Pulmonary artery endothelial cell (primary cell): ENCODE data around the gene TUFT1. TPM values are rescaled to one million over a fixed set of nuclear protein-coding genes. Genes with fewer than 3 reads are reported as not detected.
A peak's percentile ranks its signal among the peaks of the same experiment; 100 is the strongest.

Experiments used
- DNase-seq: peaks from one replicate; pipeline ENCODE4 v3.0.0-alpha.2; 2011; ENCODE audit warnings: low read depth, low spot score
- total RNA-seq: library from RNA; depleted of rRNA; stranded (reverse); fragments of >200 nt; gene quantifications from 2 replicates; pipeline ENCODE4 v1.2.3, GENCODE V29; 2014

The TUFT1 gene, protein sequence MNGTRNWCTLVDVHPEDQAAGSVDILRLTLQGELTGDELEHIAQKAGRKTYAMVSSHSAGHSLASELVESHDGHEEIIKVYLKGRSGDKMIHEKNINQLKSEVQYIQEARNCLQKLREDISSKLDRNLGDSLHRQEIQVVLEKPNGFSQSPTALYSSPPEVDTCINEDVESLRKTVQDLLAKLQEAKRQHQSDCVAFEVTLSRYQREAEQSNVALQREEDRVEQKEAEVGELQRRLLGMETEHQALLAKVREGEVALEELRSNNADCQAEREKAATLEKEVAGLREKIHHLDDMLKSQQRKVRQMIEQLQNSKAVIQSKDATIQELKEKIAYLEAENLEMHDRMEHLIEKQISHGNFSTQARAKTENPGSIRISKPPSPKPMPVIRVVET
- total RNA-seq: 6.1 and 6.6 TPM in 2 replicates

DNA sequence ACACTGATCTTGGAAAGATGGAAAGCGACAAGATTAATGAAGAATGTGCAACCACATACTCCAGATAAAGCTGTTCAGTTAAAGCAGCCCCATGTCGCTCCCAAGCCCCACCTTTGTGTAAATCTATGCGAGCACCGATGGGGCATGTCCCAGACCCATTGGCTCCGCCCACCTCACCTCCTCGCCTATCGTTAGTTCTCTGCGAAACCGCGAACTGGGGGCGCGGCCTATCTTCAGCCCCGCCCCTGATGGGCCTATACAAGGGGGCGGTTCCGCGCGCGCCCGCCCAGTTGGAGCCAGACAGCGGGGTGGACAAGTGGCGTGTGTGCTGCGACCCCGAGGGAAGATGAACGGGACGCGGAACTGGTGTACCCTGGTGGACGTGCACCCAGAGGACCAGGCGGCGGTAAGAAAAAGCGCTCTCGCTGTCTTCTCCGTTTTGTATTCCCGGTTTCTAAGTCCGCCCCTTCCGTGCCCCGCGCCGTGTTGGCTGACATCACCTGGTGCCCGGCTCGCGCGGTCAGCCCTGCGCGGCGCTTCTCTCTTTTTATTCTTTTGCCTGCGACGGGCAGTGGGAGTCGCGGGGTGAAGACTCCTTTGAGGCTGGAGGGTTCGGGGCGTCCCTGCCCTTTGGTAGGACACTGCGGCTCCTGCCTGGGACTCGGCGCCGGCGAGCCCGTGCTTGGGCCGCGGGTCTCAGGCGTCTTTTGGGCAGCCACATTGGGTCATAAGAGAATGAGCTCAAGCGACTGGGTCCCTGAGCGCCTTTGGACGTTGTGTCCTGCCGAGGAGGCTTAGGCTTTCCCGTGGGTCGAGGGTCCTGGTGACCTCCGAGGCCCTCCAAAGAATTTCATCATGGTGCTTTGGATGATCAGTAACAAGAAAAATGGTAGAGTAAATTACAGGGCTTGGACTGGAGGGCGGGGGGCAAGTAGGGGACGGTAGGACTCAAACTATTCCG, at the start of gene TUFT1:
Gene TUFT1, plus strand, starts transcription at position 289 of the 961 bp plus-strand sequence. Its CDS starts 58 bp downstream, at position 347.
- peak; percentile 59 for DNase-seq

DNA sequence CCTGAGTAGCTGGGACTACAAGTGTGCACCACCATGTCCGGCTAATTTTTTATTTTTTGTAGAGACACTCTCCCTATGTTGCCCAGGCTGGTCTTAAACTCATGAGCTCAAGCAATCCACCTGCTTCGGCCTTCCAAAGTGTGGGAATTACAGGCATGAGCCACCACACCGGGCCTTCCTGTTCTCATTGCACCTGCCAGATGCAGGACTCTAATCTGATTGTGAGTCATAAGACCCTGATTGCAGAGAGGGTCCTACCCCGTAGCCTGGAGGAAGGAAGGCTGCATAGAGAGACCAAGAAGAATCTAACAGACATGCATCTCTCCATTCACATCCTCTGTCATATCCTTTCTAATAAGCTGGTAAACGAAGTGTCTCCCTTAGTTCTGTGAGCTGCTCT, 48.5 kb upstream of the TUFT1 start:
- no peak for DNase-seq

DNA sequence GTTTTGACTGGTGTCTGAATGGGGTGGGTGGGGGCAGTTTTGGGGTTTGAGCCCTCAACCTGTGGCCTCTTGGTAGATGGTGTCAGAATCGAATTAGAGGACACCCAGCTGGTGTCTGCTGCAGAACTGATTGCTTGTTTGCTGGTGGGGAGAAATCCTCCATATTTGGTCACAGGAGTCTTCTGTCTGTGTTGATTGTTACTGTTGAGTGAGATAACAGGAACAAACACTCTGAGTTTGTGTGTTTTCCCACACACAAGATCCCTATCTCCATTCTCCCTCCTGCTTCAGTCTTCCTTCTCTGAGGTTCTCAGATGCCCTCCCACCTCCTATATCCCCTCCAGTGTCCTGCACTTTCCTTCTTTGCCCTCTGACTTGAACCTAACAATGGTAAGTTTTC, 48.0 kb upstream of the TUFT1 start:
- no peak for DNase-seq

DNA sequence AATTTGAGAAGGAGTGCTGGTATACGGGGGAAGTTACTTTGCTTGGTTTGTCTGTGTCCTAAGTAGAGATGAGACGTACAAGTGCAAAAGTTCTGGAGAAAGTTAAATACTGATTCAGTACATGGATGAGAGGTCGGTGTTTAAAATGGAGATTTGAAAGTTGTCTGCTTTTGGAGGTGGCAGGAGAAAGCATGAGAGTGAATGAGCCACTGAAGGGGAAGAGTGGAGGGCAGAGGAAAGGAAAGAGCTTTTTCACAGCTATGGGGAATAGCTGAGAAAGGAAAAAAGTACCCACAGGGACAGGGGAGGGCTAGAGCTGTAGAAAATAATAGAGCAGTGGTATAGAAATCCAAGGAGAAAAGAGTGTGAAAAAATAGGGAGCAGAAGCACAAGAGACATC, 47.1 kb upstream of the TUFT1 start:
- no peak for DNase-seq

DNA sequence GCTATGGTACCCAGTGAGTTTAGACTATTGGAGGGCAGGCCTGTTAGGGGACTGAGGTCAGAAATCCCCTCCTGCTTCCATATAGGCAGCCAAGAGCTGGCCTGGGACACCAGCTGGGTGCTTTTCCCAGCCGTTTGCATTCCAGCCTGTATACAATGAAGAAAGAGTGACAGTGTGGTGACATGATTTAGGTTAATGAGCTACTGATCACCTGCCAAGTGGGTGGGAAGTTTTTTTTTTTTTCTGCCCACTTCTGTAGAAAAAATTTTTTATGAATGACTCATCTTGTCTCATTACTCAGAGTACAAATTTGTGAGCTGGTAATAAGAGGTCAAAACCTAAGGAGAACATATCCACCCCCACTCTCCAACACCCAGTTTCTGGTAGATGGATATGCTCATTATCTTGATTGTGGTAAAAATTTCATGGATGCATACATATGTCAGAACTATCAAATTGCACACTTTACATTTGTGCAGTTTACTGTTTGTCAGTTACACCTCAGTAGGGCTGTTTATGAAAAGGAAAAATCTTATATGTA, 45.3 kb upstream of the TUFT1 start:
- DNase-seq: peak; percentile 50

DNA sequence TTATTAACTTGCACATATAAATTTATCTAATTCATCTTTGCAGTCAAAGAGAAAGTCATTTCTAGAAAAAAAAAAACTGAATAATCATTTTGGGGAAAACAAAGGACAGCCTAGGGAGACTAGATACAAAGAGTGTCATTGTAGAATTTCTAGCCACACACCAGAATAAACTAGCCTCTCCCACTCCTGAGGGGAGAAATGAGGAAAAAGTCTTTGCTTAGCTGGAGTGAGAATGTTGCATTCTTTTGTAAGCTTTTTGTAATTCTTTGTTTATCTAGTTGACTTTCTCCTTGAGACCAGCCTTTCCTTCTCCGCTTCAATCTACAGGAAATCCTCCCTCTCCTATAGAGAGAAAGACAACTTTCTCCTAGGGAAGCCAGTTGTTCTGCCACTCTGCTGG, 44.8 kb upstream of the TUFT1 start:
- no peak for DNase-seq

DNA sequence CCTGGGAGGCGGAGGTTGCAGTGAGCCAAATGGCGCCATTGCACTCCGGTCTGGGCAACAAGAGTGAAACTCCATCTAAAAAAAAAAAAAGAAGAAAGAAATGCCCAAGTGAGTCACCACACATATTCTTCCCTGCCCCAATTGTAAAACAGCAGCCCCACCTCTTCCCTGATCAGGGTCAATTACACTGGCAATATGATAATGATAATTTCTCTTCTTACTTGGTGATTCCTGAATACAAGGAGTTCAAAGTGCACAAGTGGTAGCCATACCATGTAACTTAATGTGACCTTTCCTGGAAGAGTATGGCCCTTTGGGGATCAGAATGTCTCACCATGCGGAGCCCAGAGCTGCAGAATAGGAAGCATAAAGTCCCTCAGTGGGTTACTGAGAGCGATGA, 40.7 kb upstream of the TUFT1 start:
- DNase-seq: no peak

DNA sequence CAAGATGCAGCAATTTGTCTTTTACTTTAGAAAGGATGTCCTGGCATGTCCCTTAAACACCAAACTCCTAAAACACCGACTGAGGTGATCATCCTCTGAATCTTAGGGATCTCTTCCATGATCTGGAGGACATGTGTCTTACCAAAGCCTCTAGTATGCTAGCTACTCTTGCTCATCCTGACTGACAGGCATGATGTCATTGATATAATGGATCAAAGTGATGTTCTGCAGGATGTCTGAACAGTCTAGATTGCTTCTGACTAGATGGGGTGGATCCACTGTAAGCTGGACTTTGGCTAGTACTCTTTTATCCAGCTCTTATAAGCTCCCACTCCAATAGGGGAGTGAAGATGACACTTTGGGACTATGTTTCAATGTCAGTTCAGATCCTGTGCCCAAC, 40.2 kb upstream of the TUFT1 start:
- no peak for DNase-seq

DNA sequence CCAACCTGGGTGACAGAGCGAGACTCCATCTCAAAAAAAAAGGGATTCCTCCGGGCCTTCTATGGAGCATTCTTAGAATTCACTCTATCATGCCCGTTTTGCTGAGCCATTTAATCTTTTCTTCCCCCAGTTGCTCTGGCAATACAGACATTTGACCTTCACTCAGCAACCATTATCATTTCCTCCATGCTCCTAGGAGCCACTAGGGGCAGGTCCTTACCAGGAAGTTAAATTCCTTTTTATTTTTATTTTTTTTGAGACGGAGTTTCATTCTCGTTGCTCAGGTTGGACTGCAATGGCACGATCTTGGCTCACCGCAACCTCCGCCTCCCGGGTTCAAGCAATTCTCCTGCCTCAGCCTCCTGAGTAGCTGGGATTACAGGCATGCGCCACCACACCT, 38.6 kb upstream of the TUFT1 start:
- no peak for DNase-seq

DNA sequence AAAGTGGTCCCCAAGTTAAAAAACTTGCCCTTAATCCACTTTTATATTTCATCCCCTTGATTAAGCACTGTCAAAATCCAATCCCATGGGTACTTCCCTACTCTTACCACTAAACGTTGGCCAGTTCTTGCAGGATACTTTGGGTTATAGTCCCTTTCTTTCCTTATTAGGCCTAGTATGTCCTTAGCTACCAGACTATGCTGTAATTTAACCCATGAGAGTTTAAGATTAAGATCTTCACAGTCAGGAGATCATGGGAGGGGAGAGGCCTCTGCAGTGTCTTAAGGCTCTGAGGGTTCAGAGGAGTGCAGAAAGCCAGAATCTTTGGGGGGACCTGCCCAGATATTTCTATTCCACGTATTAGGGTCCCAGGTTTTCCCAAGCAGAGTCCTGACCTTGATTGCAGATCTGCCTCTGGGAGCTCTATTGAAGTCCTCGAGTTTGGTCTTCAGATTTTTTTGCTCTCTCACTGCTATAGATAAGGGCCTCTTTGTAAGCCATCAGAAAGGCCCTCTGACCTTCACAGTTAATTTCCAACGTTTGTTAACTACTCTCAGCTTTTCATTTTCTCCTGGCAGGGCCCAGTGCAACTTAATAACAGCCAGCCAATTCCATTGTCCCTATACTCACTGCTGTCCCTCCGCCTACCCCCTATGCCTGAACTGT, 37.9 kb upstream of the TUFT1 start:
- DNase-seq: no peak

DNA sequence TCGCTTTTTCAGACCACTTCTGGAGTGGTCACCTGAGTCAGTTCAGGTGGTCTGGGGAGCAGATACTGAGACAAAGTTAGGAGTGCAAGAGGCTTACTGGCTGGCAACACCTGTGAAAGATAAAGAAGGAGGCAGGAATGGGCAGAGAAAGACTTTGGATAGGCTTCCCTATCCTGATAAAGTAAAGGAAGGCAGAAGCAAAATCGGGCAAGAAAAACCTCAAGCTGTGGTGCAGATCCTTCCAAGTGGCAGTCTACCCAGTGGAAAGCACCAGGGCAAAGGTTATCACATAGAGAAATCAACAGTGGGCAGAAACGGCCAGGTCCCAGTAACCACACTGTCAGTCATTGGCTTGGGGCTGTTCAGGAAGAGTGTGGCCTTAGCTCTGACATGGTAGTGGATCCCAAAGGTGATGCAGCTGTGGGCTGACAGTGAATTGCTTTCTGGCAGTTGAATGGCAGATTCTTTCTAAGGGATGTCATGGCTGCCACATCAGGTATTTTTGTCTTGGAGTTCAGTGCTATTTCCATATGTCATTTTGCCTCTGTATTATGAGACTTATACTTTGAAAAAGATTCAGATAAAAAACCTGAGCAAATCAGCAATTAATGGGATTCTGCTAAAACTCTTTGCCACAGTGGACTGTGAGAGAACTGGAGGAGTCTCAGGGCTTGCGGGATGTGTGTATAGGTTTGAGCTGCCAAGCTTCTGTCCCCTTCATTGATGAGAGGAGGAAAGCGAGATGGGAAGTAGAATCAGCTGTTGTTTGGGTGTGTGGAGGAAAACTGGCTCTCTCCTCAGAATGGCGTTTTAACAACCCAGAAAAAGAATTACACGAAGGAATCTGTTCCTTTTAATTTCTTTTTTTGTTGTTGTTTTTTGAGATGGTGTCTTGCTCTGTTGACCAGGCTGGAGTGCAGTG, 37.0 kb upstream of the TUFT1 start:
- DNase-seq: no peak

DNA sequence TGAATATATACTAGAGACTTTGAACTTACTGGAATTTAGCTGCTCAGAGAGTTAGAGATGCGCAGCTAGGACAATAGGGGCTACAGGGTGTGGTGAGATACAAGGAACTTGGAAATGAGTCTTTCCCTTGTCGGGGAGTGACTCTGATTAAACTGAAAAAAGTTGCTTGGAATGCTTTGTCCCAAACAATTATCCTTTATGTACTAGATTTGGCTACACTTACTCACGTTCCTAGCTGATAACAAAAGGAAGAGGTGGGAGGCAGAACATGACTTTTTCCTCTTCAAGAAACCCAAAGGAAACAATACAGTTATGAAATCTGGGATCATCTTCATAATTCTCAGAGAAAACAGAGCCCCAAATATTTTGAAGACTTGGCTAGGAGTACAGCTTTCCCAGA, 35.9 kb upstream of the TUFT1 start:
- no peak for DNase-seq

DNA sequence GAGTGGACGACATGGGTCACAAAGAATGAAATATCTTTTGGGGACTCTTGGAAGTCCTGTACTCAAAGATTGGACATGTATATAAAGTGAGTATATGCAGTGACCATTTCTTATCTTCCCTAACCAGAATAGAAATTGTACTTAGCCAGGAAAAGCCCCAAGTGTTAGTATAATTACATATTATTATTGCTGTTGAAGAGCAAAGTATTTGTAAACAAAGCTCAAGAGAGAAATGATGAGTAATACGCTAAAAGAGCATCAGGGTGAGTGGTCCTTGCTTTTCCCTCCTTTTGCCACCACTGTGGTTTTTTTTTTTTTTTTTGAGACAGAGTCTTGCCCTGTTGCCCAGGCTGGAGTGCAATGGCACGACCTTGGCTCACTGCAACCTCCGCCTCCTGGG, 35.4 kb upstream of the TUFT1 start:
- no peak for DNase-seq

DNA sequence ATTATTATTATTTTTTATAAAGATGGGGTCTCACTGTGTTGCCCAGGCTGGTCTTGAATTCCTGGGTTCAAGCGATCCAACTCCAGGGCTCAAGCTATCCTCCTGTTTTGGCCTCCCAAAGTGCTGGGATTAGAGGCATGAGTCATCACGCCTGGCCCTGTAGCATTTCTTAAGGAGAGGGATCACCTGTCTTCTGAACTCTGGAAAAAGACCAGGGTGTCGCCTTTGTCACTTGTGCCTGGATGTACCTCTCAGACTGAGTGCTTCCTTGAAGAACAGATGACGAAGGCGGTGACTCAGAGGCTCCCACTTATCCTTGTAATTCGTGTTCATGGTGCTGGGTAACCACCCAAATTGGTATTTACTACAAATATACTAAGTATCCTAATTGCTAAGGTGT, 31.3 kb upstream of the TUFT1 start:
- no peak for DNase-seq

DNA sequence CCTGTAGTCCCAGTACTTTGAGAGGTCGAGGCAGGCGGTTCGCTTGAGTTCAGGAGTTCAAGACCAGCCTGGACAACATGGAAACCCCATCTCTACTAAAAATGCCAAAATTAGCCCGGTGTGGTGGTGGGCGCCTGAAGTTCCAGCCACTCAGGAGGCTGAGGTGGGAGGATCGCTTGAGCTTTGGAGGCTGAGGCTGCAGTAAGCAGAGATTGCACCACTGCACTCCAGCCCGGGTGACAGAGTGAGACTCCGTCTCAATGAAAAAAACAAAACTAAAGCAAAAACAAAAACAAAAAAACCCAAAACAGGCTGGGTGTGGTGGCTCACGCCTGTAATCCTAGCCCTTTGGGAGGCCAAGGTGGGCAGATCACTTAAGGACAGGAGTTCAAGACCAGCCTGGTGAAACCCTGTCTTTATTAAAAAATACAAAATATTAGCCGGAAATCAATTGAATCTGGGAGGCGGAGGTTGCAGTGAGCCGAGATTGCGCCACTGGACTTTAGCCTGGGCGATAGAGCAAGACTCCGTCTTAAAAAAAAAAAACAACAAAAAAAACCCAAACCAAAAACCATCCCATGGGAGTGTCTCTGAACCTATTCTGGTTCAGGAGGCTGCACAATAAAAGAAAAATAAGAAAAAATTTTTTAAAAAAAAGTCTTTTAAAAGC, 30.6 kb upstream of the TUFT1 start:
- DNase-seq: no peak

DNA sequence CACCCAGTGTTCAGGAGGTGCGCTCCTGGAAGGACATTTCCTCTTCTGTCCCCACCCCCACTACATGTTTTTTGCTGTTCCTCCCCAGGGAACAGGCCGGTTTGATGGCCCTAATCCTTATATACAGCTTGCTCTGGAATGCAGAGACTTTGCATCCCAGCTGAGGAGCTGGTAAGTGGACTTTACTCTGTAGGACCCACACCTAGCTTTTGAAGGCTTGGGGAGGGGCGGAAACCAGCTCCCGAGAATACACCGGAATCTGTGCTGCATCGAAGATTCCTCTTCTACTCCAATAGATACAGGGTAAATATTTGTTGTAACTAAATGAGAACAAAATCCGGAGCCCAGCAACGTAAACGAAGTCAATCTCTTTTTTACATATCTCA, 30.1 kb upstream of the TUFT1 start:
- DNase-seq: no peak

DNA sequence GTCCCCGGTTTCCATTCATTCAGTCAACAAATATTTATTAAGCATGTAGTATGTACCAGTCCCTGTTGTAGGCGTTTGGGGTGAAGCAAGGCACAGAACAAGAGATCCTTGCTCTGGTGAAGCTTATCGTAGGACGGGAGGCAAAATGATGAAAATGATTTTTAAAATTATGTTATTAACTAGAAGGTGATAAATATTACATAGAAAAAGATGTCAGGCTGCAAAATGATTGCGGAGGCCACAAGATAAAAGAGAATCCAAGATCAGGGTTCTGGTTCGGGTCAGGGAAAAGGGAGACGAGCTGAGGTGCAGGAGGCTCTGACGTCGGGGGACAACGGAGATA, 29.5 kb upstream of the TUFT1 start:
- no peak for DNase-seq

DNA sequence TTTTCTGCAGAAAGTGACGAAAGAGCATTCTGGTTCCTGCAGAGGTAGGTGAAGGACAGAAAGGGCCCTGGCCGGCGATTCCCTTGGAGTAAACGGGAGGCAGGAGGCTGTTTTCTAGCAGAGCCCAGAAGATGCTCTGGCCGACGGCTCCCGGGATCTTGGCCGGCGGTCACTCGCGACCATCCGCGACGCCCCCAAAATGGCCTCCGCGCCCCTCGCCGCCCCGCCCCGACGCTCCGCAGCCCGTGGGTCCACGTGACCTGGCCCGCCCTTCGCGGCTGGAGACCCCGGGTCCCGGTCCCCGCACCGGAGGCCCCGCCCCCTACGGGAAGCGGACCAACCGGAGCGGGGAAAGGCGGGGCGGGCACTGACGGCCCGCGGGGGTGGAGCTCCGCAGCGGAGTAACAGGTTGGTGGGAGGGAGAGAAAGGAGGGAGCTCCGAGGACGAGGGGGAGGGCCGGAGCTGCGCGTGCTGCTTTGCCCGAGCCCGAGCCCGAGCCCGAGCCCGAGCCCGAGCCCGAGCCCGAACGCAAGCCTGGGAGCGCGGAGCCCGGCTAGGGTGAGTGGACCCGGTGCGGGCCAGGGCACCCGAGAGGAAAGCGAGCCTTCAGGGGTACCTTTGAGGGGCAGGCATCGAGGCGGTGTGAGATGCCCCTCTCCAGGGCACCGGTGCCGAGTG, 29.0 kb upstream of the TUFT1 start, which contains the start of gene CGN:
Gene CGN, plus strand, starts transcription at position 431 of the 679 bp plus-strand sequence. CDS start 7,133 bp downstream, outside the sequence.
- DNase-seq: peak; percentile 49

DNA sequence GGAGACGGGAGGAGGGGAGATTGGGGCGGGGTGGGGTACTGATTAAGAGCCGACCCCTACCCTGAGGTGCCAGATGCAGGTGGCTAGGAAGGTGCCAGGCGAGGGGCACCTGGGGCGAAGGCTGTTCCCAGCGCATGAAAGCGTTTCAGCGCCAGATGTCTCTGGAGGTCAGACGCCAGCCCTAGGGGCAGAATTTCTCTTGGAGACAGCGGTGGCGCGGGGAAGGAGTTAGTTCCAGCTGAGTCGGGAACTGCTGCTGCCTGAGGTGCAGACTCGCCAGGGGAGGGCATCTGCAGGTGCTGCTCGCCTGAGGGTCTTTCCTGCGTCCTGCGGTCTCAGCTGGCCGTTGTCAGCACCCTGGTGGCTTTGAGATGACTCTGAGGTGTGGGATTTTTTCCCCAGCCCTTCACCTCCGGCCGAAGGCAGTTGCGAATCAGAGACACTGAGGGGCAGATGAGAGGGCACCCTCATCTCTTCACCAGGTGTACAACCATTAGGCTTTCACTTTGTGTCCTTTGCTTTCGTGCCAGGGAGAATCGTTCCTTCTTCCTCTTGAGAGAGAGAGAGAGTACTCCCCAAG, 28.4 kb upstream of the TUFT1 start:
- DNase-seq: no peak
